HepG2 (cell line): Measurements from ENCODE around the gene ATAD3C. TPM values are rescaled to one million over a fixed set of nuclear protein-coding genes. Genes with fewer than 3 reads are reported as not detected.
A peak's percentile ranks its signal among the peaks of the same experiment; 100 is the strongest.

ENCODE experiments used
- ATAD3A ChIP-seq: sonication (generic); formaldehyde crosslinking; IDR thresholded peaks from 2 replicates; pipeline ENCODE4 v1.4.0; 2020; ENCODE audit warnings: missing genetic modification reagents
- FOXC1 ChIP-seq: sonication (generic); formaldehyde crosslinking; IDR thresholded peaks from 2 replicates; pipeline ENCODE4 v1.8.0; 2022; ENCODE audit warnings: mild to moderate bottlenecking, missing genetic modification reagents, borderline replicate concordance
- GLI4 ChIP-seq: sonication (generic); formaldehyde crosslinking; IDR thresholded peaks from 2 replicates; pipeline ENCODE4 v1.5.1; 2020; ENCODE audit warnings: missing genetic modification reagents, mild to moderate bottlenecking, moderate library complexity, borderline replicate concordance
- KAT2B ChIP-seq: fragments of 150-350 bp; IDR thresholded peaks from 2 replicates; pipeline ENCODE4 v1.6.1; 2014; ENCODE audit warnings: low read depth, low read length, borderline replicate concordance
- KDM5B ChIP-seq: sonication (generic); formaldehyde crosslinking; IDR thresholded peaks from 2 replicates; pipeline ENCODE4 v1.4.0; 2020; ENCODE audit warnings: missing genetic modification reagents, mild to moderate bottlenecking, borderline replicate concordance
- MZF1 ChIP-seq: sonication (generic); formaldehyde crosslinking; IDR thresholded peaks from 2 replicates; pipeline ENCODE4 v1.8.1; 2023; ENCODE audit warnings: mild to moderate bottlenecking, missing genetic modification reagents, borderline replicate concordance
- SPEN ChIP-seq: sonication (generic); formaldehyde crosslinking; IDR thresholded peaks from 2 replicates; pipeline ENCODE4 v1.5.1; 2020; ENCODE audit warnings: low read depth, mild to moderate bottlenecking, missing genetic modification reagents
- ZMYM2 ChIP-seq: sonication (generic); formaldehyde crosslinking; IDR thresholded peaks from 2 replicates; pipeline ENCODE4 v1.8.0; 2022; ENCODE audit warnings: mild to moderate bottlenecking, missing genetic modification reagents
- ZNF205 ChIP-seq: IDR thresholded peaks from 2 replicates; pipeline ENCODE4 v1.6.1; 2018; ENCODE audit warnings: missing biosample characterization, missing genetic modification reagents
- ZNF232 ChIP-seq: sonication (generic); formaldehyde crosslinking; IDR thresholded peaks from 2 replicates; pipeline ENCODE4 v1.4.0; 2020; ENCODE audit warnings: missing genetic modification reagents, borderline replicate concordance
- ZNF33A ChIP-seq: sonication (generic); formaldehyde crosslinking; IDR thresholded peaks from 2 replicates; pipeline ENCODE4 v1.5.1; 2020; ENCODE audit warnings: missing genetic modification reagents, mild to moderate bottlenecking, moderate library complexity, borderline replicate concordance
- ZNF354B ChIP-seq: sonication (generic); formaldehyde crosslinking; IDR thresholded peaks from 2 replicates; pipeline ENCODE4 v1.8.0; 2022; ENCODE audit warnings: mild to moderate bottlenecking, missing genetic modification reagents
- ZNF670 ChIP-seq: sonication (generic); formaldehyde crosslinking; IDR thresholded peaks from 2 replicates; pipeline ENCODE4 v1.8.0; 2022; ENCODE audit warnings: mild to moderate bottlenecking, missing genetic modification reagents, borderline replicate concordance
- ZNF761 ChIP-seq: sonication (generic); formaldehyde crosslinking; conservative IDR thresholded peaks from 2 replicates; pipeline ENCODE4 v1.4.0; 2020; ENCODE audit warnings: mild to moderate bottlenecking, missing genetic modification reagents
- polyA plus RNA-seq, 8 experiments: library from polyadenylated mRNA; depleted of rRNA in 3 of 8; stranded (reverse) in 7 of 8; unstranded in 1 of 8; fragments of >200 nt; fragmentation: Illumina TruSeq in 4 of 8; extraction: Trizol in 4 of 8; gene quantifications; 2 replicates each; pipeline versions ENCODE4 v1.2.1 to v1.2.3, GENCODE V29; 2011 to 2016; ENCODE audit warnings: low read depth in 4 of 8, missing spikeins in 1 of 8, mixed read lengths in 1 of 8; ENCODE audit not compliant: insufficient read depth in 1 of 8
- total RNA-seq, 5 experiments: library from RNA; depleted of rRNA; stranded (reverse); fragments of >200 nt; fragmentation: Illumina TruSeq; extraction: Trizol; gene quantifications; 2 replicates each; pipeline ENCODE4 v1.2.3, GENCODE V29; 2016; ENCODE audit warnings: low read depth in 1 of 5
- TF ChIP-seq, protein P1 (sequence below): IDR thresholded peaks from 2 replicates; pipeline ENCODE4 v1.6.1; 2016; ENCODE audit warnings: missing genetic modification reagents, missing compliant biosample characterization
- TF ChIP-seq, protein P2 (sequence below): sonication (generic); formaldehyde crosslinking; IDR thresholded peaks from 2 replicates; pipeline ENCODE4 v1.5.0; 2020; ENCODE audit warnings: missing genetic modification reagents
- TF ChIP-seq, protein P3 (sequence below): sonication (generic); formaldehyde crosslinking; IDR thresholded peaks from 2 replicates; pipeline ENCODE4 v1.8.1; 2023; ENCODE audit warnings: mild to moderate bottlenecking, missing genetic modification reagents
- TF ChIP-seq, protein P4 (sequence below): sonication (generic); formaldehyde crosslinking; IDR thresholded peaks from 2 replicates; pipeline ENCODE4 v1.8.0; 2022; ENCODE audit warnings: low read depth, missing genetic modification reagents
- TF ChIP-seq, protein P5 (sequence below): sonication (generic); formaldehyde crosslinking; IDR thresholded peaks from 2 replicates; pipeline ENCODE4 v1.9.0; 2021; ENCODE audit warnings: missing genetic modification reagents, mild to moderate bottlenecking, borderline replicate concordance
- TF ChIP-seq, protein P6 (sequence below): IDR thresholded peaks from 2 replicates; pipeline ENCODE4 v1.6.1; 2012; ENCODE audit warnings: low read depth, low read length, improper control_type of control experiment
- TF ChIP-seq, protein P7 (sequence below): sonication (generic); formaldehyde crosslinking; IDR thresholded peaks from 2 replicates; pipeline ENCODE4 v1.5.0; 2020; ENCODE audit warnings: mild to moderate bottlenecking, low read depth, missing genetic modification reagents, borderline replicate concordance

The ATAD3C gene
- total and polyA plus RNA-seq, 2 of the 13 experiments (the other 11 are each of a cell fraction or from before 2014, with no cell fraction given), result 2.4 to 3.2 TPM

DNA sequence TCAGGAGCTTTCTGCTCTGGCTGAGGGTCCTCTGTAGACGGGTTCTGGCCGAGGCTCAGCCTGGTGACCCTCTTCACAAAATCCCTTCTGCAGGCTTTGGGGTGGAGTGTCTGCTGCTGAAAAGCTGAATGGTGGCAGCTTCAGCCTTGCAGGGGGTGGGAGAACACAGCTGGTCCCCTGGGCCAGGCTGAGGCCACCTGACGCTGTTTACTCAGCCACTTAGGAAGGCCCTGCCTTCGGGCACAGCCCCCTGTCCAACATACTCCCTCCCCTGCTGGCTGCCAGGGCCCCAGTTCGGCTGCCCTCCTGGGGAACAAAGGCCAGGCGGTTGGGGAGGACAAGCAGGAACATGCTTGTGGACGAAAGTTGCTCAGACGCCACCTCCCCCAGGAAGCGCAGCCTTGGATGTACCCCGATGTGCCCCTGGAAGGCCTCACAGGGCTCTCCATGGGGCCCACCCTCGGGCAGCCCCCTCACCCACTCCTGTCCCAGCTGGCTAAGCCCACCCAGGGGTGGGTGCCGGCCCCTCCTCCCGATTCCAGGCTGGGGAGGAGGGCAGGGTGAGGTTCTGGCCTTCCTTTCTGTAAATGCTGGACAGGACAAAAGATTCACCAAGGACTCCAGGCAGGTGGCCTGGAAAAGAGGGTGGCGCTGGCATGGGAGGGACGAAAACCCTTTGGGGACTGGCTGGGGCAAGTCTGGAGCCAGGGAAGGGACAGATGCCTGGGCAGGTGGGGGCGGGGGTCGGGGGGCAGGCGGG, 28.2 kb upstream of the ATAD3C start, which contains the start of gene ANKRD65 (continued):
- TF ChIP-seq KAT2B (no peak), ZNF205 (CRISPR knock-in tag) (no peak), ZNF761 (CRISPR knock-in tag) (peak; percentile 82; the same call in 1 of the 2 replicates), ZMYM2 (no peak), GLI4 (CRISPR knock-in tag) (no peak), ZNF354B (no peak), FOXC1 (no peak; the same call in 1 of the 2 replicates), SPEN (CRISPR knock-in tag) (peak; percentile 77), ZNF232 (CRISPR knock-in tag) (no peak), ZNF33A (CRISPR knock-in tag) (no peak), ATAD3A (CRISPR knock-in tag) (no peak), ZNF670 (no peak), KDM5B (CRISPR knock-in tag) (no peak; the same call in 1 of the 2 replicates), MZF1 (CRISPR knock-in tag) (no peak)
- TF ChIP-seq, protein P1, sequence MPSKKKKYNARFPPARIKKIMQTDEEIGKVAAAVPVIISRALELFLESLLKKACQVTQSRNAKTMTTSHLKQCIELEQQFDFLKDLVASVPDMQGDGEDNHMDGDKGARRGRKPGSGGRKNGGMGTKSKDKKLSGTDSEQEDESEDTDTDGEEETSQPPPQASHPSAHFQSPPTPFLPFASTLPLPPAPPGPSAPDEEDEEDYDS (CRISPR knock-in tag), result peak; percentile 84
- TF ChIP-seq, protein P2, sequence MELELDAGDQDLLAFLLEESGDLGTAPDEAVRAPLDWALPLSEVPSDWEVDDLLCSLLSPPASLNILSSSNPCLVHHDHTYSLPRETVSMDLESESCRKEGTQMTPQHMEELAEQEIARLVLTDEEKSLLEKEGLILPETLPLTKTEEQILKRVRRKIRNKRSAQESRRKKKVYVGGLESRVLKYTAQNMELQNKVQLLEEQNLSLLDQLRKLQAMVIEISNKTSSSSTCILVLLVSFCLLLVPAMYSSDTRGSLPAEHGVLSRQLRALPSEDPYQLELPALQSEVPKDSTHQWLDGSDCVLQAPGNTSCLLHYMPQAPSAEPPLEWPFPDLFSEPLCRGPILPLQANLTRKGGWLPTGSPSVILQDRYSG (CRISPR knock-in tag), result no peak
- TF ChIP-seq, protein P3, sequence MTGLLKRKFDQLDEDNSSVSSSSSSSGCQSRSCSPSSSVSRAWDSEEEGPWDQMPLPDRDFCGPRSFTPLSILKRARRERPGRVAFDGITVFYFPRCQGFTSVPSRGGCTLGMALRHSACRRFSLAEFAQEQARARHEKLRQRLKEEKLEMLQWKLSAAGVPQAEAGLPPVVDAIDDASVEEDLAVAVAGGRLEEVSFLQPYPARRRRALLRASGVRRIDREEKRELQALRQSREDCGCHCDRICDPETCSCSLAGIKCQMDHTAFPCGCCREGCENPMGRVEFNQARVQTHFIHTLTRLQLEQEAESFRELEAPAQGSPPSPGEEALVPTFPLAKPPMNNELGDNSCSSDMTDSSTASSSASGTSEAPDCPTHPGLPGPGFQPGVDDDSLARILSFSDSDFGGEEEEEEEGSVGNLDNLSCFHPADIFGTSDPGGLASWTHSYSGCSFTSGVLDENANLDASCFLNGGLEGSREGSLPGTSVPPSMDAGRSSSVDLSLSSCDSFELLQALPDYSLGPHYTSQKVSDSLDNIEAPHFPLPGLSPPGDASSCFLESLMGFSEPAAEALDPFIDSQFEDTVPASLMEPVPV (CRISPR knock-in tag), result 0 out of 2 replicates have a peak, but pooled peaks have one; percentile 24
- TF ChIP-seq, protein P4, sequence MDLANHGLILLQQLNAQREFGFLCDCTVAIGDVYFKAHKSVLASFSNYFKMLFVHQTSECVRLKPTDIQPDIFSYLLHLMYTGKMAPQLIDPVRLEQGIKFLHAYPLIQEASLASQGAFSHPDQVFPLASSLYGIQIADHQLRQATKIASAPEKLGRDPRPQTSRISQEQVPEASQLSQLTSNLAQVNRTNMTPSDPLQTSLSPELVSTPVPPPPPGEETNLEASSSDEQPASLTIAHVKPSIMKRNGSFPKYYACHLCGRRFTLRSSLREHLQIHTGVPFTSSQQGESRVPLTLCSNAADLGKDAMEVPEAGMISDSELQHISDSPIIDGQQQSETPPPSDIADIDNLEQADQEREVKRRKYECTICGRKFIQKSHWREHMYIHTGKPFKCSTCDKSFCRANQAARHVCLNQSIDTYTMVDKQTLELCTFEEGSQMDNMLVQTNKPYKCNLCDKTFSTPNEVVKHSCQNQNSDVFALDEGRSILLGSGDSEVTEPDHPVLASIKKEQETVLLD (CRISPR knock-in tag), result no peak
- TF ChIP-seq, protein P5, sequence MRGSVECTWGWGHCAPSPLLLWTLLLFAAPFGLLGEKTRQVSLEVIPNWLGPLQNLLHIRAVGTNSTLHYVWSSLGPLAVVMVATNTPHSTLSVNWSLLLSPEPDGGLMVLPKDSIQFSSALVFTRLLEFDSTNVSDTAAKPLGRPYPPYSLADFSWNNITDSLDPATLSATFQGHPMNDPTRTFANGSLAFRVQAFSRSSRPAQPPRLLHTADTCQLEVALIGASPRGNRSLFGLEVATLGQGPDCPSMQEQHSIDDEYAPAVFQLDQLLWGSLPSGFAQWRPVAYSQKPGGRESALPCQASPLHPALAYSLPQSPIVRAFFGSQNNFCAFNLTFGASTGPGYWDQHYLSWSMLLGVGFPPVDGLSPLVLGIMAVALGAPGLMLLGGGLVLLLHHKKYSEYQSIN, result no peak
- TF ChIP-seq, protein P6, sequence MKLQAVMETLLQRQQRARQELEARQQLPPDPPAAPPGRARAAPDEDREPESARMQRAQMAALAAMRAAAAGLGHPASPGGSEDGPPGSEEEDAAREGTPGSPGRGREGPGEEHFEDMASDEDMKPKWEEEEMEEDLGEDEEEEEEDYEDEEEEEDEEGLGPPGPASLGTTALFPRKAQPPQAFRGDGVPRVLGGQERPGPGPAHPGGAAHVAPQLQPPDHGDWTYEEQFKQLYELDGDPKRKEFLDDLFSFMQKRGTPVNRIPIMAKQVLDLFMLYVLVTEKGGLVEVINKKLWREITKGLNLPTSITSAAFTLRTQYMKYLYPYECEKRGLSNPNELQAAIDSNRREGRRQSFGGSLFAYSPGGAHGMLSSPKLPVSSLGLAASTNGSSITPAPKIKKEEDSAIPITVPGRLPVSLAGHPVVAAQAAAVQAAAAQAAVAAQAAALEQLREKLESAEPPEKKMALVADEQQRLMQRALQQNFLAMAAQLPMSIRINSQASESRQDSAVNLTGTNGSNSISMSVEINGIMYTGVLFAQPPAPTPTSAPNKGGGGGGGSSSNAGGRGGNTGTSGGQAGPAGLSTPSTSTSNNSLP, result no peak
- TF ChIP-seq, protein P7, sequence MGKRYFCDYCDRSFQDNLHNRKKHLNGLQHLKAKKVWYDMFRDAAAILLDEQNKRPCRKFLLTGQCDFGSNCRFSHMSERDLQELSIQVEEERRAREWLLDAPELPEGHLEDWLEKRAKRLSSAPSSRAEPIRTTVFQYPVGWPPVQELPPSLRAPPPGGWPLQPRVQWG (CRISPR knock-in tag), result no peak
